RWPE2 (cell line): ENCODE measurements around the gene ALDH3A1.

Experiments used
- ATAC-seq: fragments of 200-7000 bp; cut with Tn5 transposase; 3 replicates; pipeline ENCODE4 v1.9.1; 2021; ENCODE audit warnings: low read depth
- DNase-seq: peaks from one replicate; pipeline ENCODE4 v3.0.0-alpha.2; 2020; ENCODE audit warnings: low spot score
- H3K27ac ChIP-seq: fragments of 450-650 bp; 2 replicates; pipeline ENCODE4 v1.5.1; 2017; ENCODE audit warnings: mild to moderate bottlenecking; ENCODE audit not compliant: poor library complexity, severe bottlenecking
- H3K27me3 ChIP-seq: fragments of 250-450 bp; sonication (Bioruptor Pico); 2 replicates; pipeline ENCODE4 v1.5.1; 2021; ENCODE audit warnings: mild to moderate bottlenecking, moderate library complexity; ENCODE audit not compliant: insufficient read depth, poor library complexity, severe bottlenecking
- H3K36me3 ChIP-seq: fragments of 250-450 bp; sonication (Bioruptor Pico); 2 replicates; pipeline ENCODE4 v1.5.1; 2020; ENCODE audit warnings: low read depth, mild to moderate bottlenecking, moderate library complexity
- H3K4me1 ChIP-seq: fragments of 250-450 bp; sonication (Bioruptor Pico); 2 replicates; pipeline ENCODE4 v1.5.1; 2021; ENCODE audit warnings: mild to moderate bottlenecking, moderate library complexity; ENCODE audit not compliant: insufficient read depth, poor library complexity, severe bottlenecking
- H3K4me3 ChIP-seq: fragments of 250-450 bp; sonication (Bioruptor Pico); 2 replicates; pipeline ENCODE4 v1.5.1; 2021; ENCODE audit warnings: mild to moderate bottlenecking, moderate library complexity; ENCODE audit not compliant: severe bottlenecking
- H3K9me3 ChIP-seq: fragments of 250-450 bp; sonication (Bioruptor Pico); 2 replicates; pipeline ENCODE4 v1.5.1; 2021; ENCODE audit warnings: mild to moderate bottlenecking, moderate library complexity; ENCODE audit not compliant: severe bottlenecking
- TF ChIP-seq, protein P1 (sequence below): fragments of 450-650 bp; IDR thresholded peaks from one replicate; pipeline ENCODE4 v1.5.1; 2017; ENCODE audit warnings: mild to moderate bottlenecking, moderate library complexity; ENCODE audit not compliant: poor library complexity, severe bottlenecking

The ALDH3A1 gene

DNA sequence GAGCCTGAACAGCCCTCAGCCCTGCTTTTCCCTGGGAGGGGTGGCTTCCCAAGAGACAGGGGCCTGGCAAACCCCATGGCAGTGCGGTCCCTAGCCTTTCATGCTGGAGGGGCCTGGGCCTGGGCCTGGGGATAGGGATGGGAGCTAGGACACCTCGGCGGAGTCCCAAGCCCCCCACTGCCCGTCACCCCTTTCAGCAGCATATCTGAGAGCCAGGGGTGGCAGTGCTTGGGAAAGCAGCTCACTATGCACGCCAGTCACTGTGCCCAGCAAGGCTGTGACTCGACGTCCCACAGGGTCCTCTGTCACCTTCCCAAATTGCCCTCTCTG is 31.1 kb downstream of the ALDH3A1 start:
- Histone ChIP-seq H3K36me3 (no peaks in the 10 kb centered on the region), H3K9me3 (no peaks in the 10 kb centered on the region), H3K27ac (no peak overlapping the region), H3K27me3 (no peaks in the 10 kb centered on the region), H3K4me3 (no peak overlapping the region), H3K4me1 (peaks cover 24% of the 10 kb centered on the region)
- ATAC-seq (no peak), DNase-seq (no peak)
- TF ChIP-seq, protein P1, sequence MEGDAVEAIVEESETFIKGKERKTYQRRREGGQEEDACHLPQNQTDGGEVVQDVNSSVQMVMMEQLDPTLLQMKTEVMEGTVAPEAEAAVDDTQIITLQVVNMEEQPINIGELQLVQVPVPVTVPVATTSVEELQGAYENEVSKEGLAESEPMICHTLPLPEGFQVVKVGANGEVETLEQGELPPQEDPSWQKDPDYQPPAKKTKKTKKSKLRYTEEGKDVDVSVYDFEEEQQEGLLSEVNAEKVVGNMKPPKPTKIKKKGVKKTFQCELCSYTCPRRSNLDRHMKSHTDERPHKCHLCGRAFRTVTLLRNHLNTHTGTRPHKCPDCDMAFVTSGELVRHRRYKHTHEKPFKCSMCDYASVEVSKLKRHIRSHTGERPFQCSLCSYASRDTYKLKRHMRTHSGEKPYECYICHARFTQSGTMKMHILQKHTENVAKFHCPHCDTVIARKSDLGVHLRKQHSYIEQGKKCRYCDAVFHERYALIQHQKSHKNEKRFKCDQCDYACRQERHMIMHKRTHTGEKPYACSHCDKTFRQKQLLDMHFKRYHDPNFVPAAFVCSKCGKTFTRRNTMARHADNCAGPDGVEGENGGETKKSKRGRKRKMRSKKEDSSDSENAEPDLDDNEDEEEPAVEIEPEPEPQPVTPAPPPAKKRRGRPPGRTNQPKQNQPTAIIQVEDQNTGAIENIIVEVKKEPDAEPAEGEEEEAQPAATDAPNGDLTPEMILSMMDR, result no peak

DNA sequence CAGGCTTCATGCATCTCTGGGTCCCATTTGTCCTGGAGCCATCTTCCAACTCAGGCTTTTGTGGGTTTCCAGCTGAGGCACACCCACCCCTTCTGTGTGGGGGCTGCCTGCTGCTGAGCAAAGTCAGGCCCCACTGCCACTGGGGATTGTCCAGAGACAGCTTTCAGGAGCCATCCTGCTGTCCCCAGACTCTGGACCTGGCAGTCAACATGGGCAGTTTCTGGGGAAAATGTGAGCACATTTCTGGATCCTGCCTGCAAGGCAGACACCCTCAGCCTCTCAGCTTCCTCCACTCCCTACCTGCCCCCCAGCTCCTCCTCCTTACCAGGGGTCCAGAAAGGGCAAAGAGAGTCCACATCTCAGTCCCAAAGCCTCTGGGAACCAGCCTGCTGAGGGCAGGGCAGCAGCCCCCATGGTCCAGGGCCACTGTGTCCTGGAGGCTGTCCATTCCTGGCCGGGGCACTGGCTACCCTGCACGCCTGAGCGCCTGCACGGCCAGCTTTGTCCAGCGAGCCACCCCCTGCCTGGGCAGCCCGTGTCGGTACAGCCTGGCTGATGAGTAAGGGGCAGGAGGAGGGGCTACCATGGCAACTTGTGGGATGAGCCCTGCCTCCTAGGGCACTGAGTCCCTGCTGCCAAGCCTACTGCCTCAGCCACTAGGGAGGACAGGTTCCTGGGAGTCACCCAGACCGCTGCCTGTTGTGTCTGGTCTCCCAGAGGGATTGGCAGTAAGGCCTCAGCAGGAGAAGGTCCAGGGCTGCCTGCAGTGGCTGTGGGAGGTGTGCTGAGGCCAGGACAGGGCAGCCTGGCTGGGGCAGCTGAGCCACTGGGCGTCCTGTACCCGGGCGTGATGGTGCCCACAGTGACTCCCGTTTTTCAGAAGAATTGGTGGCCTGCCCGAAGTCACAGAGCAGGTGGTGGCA is 31.7 kb downstream of the ALDH3A1 start, which contains the start of gene SLC47A2:
Gene SLC47A2 (minus strand): TSS at position 477 of the 923 bp plus-strand sequence. CDS start 29 bp downstream, at position 448.
- no peak within 1 kb of the TSS for H3K27ac ChIP-seq
- H3K4me3 ChIP-seq, result no peak within 1 kb of the TSS
- H3K9me3 ChIP-seq, result no peaks in the 10 kb centered on the region
- ATAC-seq, result no peak
- H3K4me1 ChIP-seq, result peaks cover 24% of the 10 kb centered on the region
- TF ChIP-seq, protein P1, result no peak
- H3K27me3 ChIP-seq, result no peaks in the 10 kb centered on the region
- no peaks in the 10 kb centered on the region for H3K36me3 ChIP-seq
- DNase-seq, result no peak

DNA sequence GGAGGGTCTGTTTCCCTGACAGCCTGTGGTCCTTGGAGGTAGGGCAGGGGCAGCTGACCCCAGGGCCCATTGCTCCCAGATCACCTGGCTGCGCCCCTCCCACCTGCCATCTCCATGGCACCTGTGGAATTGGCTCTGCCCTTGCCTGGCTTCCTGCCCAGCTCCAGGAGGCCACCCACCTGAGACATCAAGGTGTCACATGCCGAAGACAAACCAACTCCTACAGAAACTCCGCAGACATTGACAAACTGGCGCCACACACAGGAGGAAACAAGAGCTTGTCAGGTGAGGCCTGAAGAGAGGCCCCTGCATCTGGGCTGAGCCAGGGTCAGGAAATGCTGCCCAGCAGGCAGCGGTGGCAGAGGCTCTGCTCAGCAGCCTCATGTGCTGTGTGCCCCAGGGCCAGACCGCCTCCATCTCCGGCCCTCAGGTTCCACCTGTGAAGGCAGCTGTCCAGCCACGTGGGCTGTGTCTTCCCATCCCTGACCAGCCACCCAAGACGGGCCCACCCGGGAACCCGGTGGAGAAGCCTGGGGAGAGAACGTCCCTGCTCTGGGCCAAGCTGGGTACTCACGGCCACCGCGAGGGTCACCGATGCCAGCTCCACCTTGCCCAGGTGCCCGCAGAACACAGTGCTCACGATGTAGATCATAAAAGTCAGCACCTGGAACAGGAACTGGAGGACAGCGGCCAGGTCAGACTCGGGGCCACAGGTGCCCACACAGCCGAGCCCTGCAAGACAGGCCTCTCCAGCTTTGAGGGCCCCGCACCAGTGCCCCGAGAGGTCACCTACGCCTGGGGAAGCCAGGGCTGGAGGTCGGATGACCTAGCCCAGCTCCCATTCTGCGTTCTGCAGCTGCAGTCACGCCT is 33.3 kb downstream of the ALDH3A1 start:
- ATAC-seq (no peak), DNase-seq (peak; percentile 59)
- Histone ChIP-seq H3K27me3 (no peaks in the 10 kb centered on the region), H3K36me3 (no peaks in the 10 kb centered on the region), H3K27ac (no peak overlapping the region), H3K4me3 (no peak overlapping the region), H3K9me3 (no peaks in the 10 kb centered on the region), H3K4me1 (peaks cover 12% of the 10 kb centered on the region)
- TF ChIP-seq, protein P1, result no peak

DNA sequence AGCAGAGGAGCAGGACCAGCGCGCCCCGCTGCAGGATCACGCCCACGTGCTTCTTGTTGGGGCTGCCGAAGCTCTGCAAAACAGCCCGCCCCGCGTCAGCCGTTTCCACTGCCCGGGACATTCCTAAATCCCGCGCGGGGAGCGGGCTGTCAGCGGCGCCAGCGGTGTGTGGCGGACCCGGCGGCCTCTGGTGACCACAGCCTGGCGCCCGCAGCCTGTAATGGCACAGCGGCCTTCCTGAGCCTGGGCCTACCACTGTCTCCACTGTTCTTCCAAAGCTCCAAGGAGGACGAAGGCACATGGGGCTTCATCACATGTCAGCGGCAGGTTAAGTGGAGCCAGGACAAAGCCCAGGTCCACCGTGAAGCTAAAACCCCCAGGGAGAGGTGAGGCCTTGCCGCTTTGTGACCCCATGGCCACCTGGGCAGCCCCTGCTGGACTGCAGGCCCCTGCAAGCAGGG is 34.2 kb downstream of the ALDH3A1 start:
- no peak overlapping the region for H3K27ac ChIP-seq
- no peaks in the 10 kb centered on the region for H3K9me3 ChIP-seq
- TF ChIP-seq, protein P1, result no peak
- H3K27me3 ChIP-seq, result no peaks in the 10 kb centered on the region
- H3K36me3 ChIP-seq, result no peaks in the 10 kb centered on the region
- no peak overlapping the region for H3K4me3 ChIP-seq
- H3K4me1 ChIP-seq, result peaks cover 3% of the 10 kb centered on the region
- ATAC-seq, result no peak
- DNase-seq, result no peak
